Lung (tissue), 12 donors: ENCODE measurements around the gene SHISAL2A. TPM values are rescaled to one million over a fixed set of nuclear protein-coding genes. Genes with fewer than 3 reads are reported as not detected.

Source experiments
- ATAC-seq: fragments of 200-7000 bp; cut with Tn5 transposase; one replicate; pipeline ENCODE4 v1.9.1; 2020; ENCODE audit warnings: moderate number of reproducible peaks; ENCODE audit not compliant: insufficient read depth, low FRiP score
- DNase-seq, 3 donors: peaks; one replicate each; pipeline ENCODE4 v3.0.0-alpha.2; 2013 to 2017
- H3K27ac ChIP-seq, 2 donors: one replicate each; pipeline ENCODE4 v1.5.1; 2013; ENCODE audit warnings: mild to moderate bottlenecking in 2 of 2, moderate library complexity in 2 of 2, control low read depth in 1 of 2, inconsistent platforms in 1 of 2, low read depth in 1 of 2, low read length in 1 of 2
- H3K27me3 ChIP-seq, 3 donors: one replicate each; pipeline ENCODE4 v1.5.1; 2013; ENCODE audit warnings: low read length in 2 of 3; ENCODE audit not compliant: control insufficient read depth in 3 of 3, insufficient read depth in 3 of 3
- H3K36me3 ChIP-seq, 4 donors: one replicate each; pipeline ENCODE4 v1.5.1; 2013; ENCODE audit warnings: low read length in 4 of 4, mild to moderate bottlenecking in 1 of 4, moderate library complexity in 1 of 4; ENCODE audit not compliant: control insufficient read depth in 4 of 4, insufficient read depth in 4 of 4
- H3K4me1 ChIP-seq, 5 donors: one replicate each; pipeline ENCODE4 v1.5.1; 2013; ENCODE audit warnings: low read length in 5 of 5, mild to moderate bottlenecking in 2 of 5, moderate library complexity in 1 of 5; ENCODE audit not compliant: control insufficient read depth in 5 of 5, insufficient read depth in 5 of 5
- H3K4me3 ChIP-seq: one replicate; pipeline ENCODE4 v1.5.1; 2013; ENCODE audit warnings: mild to moderate bottlenecking, control low read depth, moderate library complexity
- H3K9ac ChIP-seq, 2 donors: one replicate each; pipeline ENCODE4 v1.5.1; 2013; ENCODE audit warnings: low read length in 2 of 2, control low read depth in 1 of 2; ENCODE audit not compliant: insufficient read depth in 1 of 2
- H3K9me3 ChIP-seq, 4 donors: one replicate each; pipeline ENCODE4 v1.5.1; 2013; ENCODE audit warnings: low read length in 3 of 4, mild to moderate bottlenecking in 1 of 4, moderate library complexity in 1 of 4; ENCODE audit not compliant: control insufficient read depth in 4 of 4, insufficient read depth in 3 of 4
- WGBS, 2 donors: extraction: QIAGEN DNeasy Blood & Tissue Kit; methylation state at CpG; one replicate each; pipeline ENCODE4 v1.1.7; 2013; 5-methylcytosine and 5-hydroxymethylcytosine counted together
- polyA plus RNA-seq, 2 donors: library from polyadenylated mRNA; stranded (reverse); fragments of 200-250 nt; gene quantifications; one replicate each; pipeline ENCODE4 v1.2.1, GENCODE V29; 2013
- total RNA-seq, 2 donors: library from RNA; depleted of rRNA in 1 of 2; stranded (reverse); fragments of >200 nt in 1 of 2; gene quantifications; one replicate each; pipeline ENCODE4 v1.2.1, GENCODE V29; 2014 to 2021
- TF ChIP-seq, protein P1 (sequence below): IDR thresholded peaks from 2 replicates; pipeline ENCODE4 v1.5.1; 2012; ENCODE audit warnings: mild to moderate bottlenecking; ENCODE audit errors: control extremely low read depth, extremely low read depth
- donor health status: control.
- donor health status: control.
- donor health status: Bipolar disorder and iron deficiency.
- donor health status: healthy.
- donor health status: DM: yes; HTN: yes; CAD: no.

The SHISAL2A gene
- total and polyA plus RNA-seq, 4 donors: 0.79 to 2.6 (median 2.0) TPM

DNA sequence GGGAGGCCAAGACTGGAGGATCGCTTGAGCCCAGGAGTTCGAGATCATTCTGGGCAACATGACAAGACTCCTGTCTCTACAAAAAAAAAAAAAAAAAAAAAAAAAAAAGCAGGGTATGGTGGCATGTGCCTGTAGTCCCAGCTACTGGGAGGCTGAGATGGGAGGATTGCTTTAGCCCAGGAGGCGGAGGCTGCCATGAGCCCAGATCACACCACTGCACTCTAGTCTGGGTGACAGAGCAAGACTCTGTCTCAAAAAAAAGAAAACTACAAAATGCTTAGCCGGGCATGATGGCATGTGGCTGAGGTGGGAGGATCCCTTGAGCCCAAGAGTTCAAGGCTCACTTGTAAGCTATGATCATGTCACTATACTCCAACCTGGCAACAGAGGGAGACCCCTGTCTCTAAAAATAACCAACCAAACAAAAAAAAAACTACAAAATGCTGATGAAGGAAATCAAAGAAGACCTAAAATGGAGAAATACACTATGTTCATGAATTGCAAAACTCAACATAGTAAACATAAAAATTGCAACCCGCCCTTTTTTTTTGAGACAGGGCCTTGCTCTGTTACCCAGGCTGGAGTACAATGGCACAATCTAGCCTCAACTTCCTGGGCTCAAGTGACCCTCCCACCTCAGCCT, 20.4 kb downstream of the SHISAL2A start:
- TF ChIP-seq, protein P1, sequence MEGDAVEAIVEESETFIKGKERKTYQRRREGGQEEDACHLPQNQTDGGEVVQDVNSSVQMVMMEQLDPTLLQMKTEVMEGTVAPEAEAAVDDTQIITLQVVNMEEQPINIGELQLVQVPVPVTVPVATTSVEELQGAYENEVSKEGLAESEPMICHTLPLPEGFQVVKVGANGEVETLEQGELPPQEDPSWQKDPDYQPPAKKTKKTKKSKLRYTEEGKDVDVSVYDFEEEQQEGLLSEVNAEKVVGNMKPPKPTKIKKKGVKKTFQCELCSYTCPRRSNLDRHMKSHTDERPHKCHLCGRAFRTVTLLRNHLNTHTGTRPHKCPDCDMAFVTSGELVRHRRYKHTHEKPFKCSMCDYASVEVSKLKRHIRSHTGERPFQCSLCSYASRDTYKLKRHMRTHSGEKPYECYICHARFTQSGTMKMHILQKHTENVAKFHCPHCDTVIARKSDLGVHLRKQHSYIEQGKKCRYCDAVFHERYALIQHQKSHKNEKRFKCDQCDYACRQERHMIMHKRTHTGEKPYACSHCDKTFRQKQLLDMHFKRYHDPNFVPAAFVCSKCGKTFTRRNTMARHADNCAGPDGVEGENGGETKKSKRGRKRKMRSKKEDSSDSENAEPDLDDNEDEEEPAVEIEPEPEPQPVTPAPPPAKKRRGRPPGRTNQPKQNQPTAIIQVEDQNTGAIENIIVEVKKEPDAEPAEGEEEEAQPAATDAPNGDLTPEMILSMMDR: no peak
- Histone ChIP-seq H3K9me3 (no peaks in the 10 kb centered on the region), H3K36me3 (no peaks in the 10 kb centered on the region), H3K27ac (no peak overlapping the region), H3K4me1 (no peaks in the 10 kb centered on the region), H3K27me3 (no peaks in the 10 kb centered on the region), H3K4me3 (no peak overlapping the region), H3K9ac (no peak overlapping the region)
- no peak for ATAC-seq
- DNase-seq: no peak
- 95 to 96% methylated on average over 5 of the region's 5 CpGs for WGBS, 2 donors

DNA sequence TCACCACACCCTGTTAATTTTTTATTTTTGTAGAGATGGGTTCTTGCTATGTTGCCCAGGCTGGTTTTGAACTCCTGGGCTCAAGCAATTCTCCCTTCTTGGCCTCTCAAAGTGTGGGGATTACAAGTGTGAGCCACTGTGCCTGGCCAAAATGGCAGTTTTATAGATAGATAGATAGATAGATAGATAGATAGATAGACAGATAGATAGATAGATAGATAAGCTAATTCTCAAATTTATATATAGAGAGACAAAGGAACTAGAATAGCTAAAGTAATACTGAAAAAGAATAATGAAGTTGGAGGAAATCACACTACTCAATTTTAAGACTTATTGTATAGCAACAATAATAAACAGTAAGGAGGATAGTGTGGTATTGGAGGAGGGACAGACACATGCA, 21.1 kb downstream of the SHISAL2A start:
- TF ChIP-seq, protein P1: no peak
- Histone ChIP-seq H3K27me3 (no peaks in the 10 kb centered on the region), H3K36me3 (no peaks in the 10 kb centered on the region), H3K4me3 (no peak overlapping the region), H3K9ac (no peak overlapping the region), H3K4me1 (no peaks in the 10 kb centered on the region), H3K9me3 (no peaks in the 10 kb centered on the region), H3K27ac (no peak overlapping the region)
- DNase-seq (no peak), ATAC-seq (no peak)

DNA sequence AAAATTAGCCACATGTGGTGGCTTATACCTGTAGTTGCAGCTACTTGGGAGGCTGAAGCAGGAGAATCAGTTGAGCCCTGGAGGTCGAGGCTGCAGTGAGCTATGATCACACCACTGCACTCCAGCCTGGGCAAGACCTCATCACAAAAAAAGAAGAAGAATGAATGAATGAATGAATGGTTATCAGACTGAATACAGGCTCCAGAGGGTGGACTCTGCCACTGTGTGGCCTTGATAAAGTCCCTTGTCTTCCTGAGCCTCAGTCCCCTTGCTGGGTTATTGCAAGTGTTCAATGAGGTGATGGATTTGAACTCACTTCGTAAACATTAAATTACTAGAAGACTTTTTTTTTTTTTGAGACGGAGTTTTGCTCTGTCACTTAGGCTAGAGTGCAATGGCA, 24.7 kb downstream of the SHISAL2A start:
- ATAC-seq (no peak), DNase-seq (no peak)
- Histone ChIP-seq H3K4me1 (peaks cover 0 to 2% (median 0%) of the 10 kb centered on the region in 5 donors), H3K4me3 (no peak overlapping the region), H3K36me3 (no peaks in the 10 kb centered on the region), H3K9ac (no peak overlapping the region), H3K27me3 (no peaks in the 10 kb centered on the region), H3K27ac (no peak overlapping the region), H3K9me3 (no peaks in the 10 kb centered on the region)
- WGBS, 2 donors: 95% methylated on average over 3 of the region's 3 CpGs
- TF ChIP-seq, protein P1: no peak

DNA sequence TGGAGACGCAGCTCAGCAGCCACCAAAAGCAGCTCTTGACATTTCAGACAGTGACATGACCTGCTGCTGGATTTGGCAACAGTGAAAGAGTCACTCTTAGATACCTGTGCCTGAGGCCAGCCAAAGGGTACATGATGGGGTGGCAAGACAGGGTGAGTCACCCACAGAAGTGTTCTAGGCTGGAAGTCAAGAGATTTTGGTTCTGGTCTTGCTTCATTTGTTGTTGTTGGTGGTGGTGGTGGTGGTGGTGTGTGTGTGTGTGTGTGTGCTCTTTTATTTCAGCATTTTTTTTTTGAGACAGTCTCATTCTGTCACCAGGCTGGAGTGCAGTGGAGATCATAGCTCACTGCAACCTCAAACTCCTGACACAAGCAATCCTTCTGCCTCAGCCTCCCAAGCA, 25.8 kb downstream of the SHISAL2A start:
- Histone ChIP-seq H3K9me3 (no peaks in the 10 kb centered on the region), H3K9ac (no peak overlapping the region), H3K36me3 (no peaks in the 10 kb centered on the region), H3K4me1 (peaks cover 0 to 5% (median 0%) of the 10 kb centered on the region in 5 donors), H3K27ac (no peak overlapping the region), H3K27me3 (no peaks in the 10 kb centered on the region), H3K4me3 (no peak overlapping the region)
- TF ChIP-seq, protein P1: no peak
- no peak for ATAC-seq
- WGBS, 2 donors: 75 to 83% methylated on average over 1 of the region's 1 CpG
- DNase-seq: no peak
